ENCODE data around the gene IDH3G. TPM values are rescaled to one million over a fixed set of nuclear protein-coding genes. Genes with fewer than 3 reads are reported as not detected.

IDH3G gene
- total RNA-seq, 2 experiments from 2014 or later: 51.8 to 52.5 TPM

DNA sequence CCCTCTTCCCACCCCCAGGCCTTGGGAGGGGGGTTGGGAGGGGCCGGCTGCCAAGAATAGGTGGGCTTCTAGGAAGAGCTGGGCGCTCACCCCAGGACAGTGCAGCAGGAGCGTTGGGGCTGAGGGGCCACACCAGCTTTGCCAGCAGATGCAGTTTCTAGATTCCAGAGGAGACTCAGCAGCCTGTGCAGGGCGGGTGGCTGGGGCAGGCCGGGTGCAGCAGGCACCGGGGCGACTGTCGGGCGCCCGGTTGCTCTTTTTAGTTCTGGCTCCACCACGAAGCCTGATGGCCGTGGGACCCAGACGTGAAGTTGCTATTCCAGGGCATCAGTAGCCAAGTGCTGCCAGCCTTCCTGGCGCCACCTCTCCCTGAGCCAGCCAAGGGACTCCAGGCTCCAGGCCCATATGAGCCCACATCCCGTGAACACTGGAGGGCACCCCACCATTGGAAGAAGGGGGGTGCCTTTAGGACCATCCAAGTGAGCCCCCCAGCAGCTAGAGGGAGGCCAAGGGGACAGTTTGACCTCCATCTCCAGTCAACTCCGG is 6.1 kb upstream of the IDH3G start:
- ChIA-PET POLR2A (no interaction called here), CTCF (ENCODE audit: unreplicated experiment) (no interaction called here)
- Histone ChIP-seq H4K20me1 (ENCODE audit: insufficient read depth, low read length) (no peaks in the 10 kb centered on the region), H3K4me3 (ENCODE audit: low read depth, low read length, poor library complexity, severe bottlenecking) (no peak overlapping the region), H3K9me3 (ENCODE audit: low read length) (no peaks in the 10 kb centered on the region), H2AFZ (ENCODE audit: low read length) (no peak overlapping the region), H3K9me2 (ENCODE audit: insufficient read depth, low read length) (no peaks in the 10 kb centered on the region), H3K36me3 (ENCODE audit: insufficient read depth, low read length) (peaks cover 36% of the 10 kb centered on the region), H3K79me2 (ENCODE audit: insufficient read depth, low read depth, low read length) (peaks cover 8% of the 10 kb centered on the region), H3K4me2 (ENCODE audit: low read length) (no peak overlapping the region), H3K27ac (ENCODE audit: low read depth, low read length, poor library complexity, severe bottlenecking) (no peak overlapping the region), H3K4me1 (ENCODE audit: insufficient read depth, low read length, poor library complexity, severe bottlenecking) (peaks cover 14% of the 10 kb centered on the region)
- no TSS peak for BruUV-seq (replicated peaks)
- no peak for DNase-seq (ENCODE audit: low spot score)
- TF ChIP-seq EZH2phosphoT487 (IDR thresholded peaks at IDR 0.05; ENCODE audit: borderline replicate concordance, low read depth, low read length): no peak
- TF ChIP-seq, protein P1, sequence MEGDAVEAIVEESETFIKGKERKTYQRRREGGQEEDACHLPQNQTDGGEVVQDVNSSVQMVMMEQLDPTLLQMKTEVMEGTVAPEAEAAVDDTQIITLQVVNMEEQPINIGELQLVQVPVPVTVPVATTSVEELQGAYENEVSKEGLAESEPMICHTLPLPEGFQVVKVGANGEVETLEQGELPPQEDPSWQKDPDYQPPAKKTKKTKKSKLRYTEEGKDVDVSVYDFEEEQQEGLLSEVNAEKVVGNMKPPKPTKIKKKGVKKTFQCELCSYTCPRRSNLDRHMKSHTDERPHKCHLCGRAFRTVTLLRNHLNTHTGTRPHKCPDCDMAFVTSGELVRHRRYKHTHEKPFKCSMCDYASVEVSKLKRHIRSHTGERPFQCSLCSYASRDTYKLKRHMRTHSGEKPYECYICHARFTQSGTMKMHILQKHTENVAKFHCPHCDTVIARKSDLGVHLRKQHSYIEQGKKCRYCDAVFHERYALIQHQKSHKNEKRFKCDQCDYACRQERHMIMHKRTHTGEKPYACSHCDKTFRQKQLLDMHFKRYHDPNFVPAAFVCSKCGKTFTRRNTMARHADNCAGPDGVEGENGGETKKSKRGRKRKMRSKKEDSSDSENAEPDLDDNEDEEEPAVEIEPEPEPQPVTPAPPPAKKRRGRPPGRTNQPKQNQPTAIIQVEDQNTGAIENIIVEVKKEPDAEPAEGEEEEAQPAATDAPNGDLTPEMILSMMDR (conservative IDR thresholded peaks at IDR 0.05; ENCODE audit: low read length): no peak
- intact Hi-C loops (cut with micrococcal nuclease; ENCODE audit: unreplicated experiment): no loop called here

DNA sequence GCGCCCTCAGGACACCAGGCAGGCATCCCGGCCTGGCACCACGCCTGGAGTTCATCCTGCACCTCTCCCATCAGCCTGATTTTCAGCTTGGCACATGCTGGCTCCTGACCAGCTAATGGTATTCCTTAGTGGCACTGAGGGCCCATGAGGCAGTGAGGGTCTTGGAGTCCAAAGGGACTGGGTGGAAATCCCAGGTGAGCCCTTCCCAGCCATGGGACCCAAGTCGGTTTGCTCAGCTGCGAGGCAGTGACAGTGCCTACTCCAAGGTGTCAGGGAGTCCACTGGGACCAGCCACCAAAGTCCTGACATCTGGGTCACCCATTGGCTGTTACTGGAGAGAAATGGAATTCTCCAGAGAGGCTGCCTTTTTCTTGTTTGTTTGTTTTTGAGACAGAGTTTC is 5.2 kb upstream of the IDH3G start:
- BruUV-seq (replicated peaks): no TSS peak
- Histone ChIP-seq H2AFZ (ENCODE audit: low read length) (no peak overlapping the region), H3K9me2 (ENCODE audit: insufficient read depth, low read length) (no peaks in the 10 kb centered on the region), H4K20me1 (ENCODE audit: insufficient read depth, low read length) (no peaks in the 10 kb centered on the region), H3K27ac (ENCODE audit: low read depth, low read length, poor library complexity, severe bottlenecking) (no peak overlapping the region), H3K36me3 (ENCODE audit: insufficient read depth, low read length) (peaks cover 36% of the 10 kb centered on the region), H3K4me2 (ENCODE audit: low read length) (no peak overlapping the region), H3K4me3 (ENCODE audit: low read depth, low read length, poor library complexity, severe bottlenecking) (no peak overlapping the region), H3K9me3 (ENCODE audit: low read length) (no peaks in the 10 kb centered on the region), H3K4me1 (ENCODE audit: insufficient read depth, low read length, poor library complexity, severe bottlenecking) (peaks cover 14% of the 10 kb centered on the region), H3K79me2 (ENCODE audit: insufficient read depth, low read depth, low read length) (peaks cover 15% of the 10 kb centered on the region)
- CTCF ChIA-PET (ENCODE audit: unreplicated experiment): no interaction called here
- intact Hi-C loops (cut with micrococcal nuclease; ENCODE audit: unreplicated experiment): no loop called here
- POLR2A ChIA-PET: no interaction called here
- no peak for TF ChIP-seq EZH2phosphoT487 (IDR thresholded peaks at IDR 0.05; ENCODE audit: borderline replicate concordance, low read depth, low read length)
- TF ChIP-seq, protein P1 (conservative IDR thresholded peaks at IDR 0.05; ENCODE audit: low read length): no peak
- no peak for DNase-seq (ENCODE audit: low spot score)

DNA sequence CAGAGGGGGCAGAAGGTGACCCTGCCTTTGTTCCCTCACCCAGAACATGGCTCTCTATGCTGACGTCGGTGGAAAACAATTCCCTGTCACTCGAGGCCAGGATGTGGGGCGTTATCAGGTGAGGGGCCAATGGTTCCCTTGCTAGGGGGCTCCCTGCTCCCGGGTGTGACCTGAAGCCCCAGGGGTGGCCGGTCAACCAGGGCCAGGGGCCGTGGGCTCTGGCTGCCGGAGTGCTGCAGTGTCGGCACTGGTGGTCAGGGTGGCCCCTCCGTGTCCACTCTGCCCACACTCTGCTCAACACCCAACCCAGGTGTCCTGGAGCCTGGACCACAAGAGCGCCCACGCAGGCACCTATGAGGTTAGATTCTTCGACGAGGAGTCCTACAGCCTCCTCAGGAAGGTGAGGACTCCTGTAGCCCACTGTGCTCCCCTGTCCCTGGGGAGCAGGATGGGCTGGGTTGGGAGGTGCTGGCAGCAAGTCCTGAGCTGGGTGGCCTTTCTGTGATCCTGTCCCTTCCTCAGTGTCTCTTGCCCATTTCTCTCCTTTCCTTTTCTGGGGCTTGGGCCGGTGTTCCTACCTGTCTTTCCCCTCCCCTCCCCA is 3.3 kb upstream of the IDH3G start:
- no peak overlapping the region for H2AFZ ChIP-seq (ENCODE audit: low read length)
- H3K4me3 ChIP-seq (ENCODE audit: low read depth, low read length, poor library complexity, severe bottlenecking): no peak overlapping the region
- POLR2A ChIA-PET: interaction anchor here (0.7 kb wide), 1 partner anchor 26 kb away, joined by 3 read pairs; no protein-coding TSS in a partner anchor
- TF ChIP-seq, protein P1 (conservative IDR thresholded peaks at IDR 0.05; ENCODE audit: low read length): no peak
- no peaks in the 10 kb centered on the region for H3K9me2 ChIP-seq (ENCODE audit: insufficient read depth, low read length)
- peaks cover 14% of the 10 kb centered on the region for H3K4me1 ChIP-seq (ENCODE audit: insufficient read depth, low read length, poor library complexity, severe bottlenecking)
- no peaks in the 10 kb centered on the region for H3K9me3 ChIP-seq (ENCODE audit: low read length)
- H3K79me2 ChIP-seq (ENCODE audit: insufficient read depth, low read depth, low read length): peaks cover 28% of the 10 kb centered on the region
- no peak overlapping the region for H3K4me2 ChIP-seq (ENCODE audit: low read length)
- no peak for DNase-seq (ENCODE audit: low spot score)
- BruUV-seq (replicated peaks): no TSS peak
- CTCF ChIA-PET (ENCODE audit: unreplicated experiment): no interaction called here
- H3K36me3 ChIP-seq (ENCODE audit: insufficient read depth, low read length): peaks cover 36% of the 10 kb centered on the region
- intact Hi-C loops (cut with micrococcal nuclease; ENCODE audit: unreplicated experiment): no loop called here
- H3K27ac ChIP-seq (ENCODE audit: low read depth, low read length, poor library complexity, severe bottlenecking): no peak overlapping the region
- H4K20me1 ChIP-seq (ENCODE audit: insufficient read depth, low read length): no peaks in the 10 kb centered on the region
